Ishikawa (cell line): Measurements from ENCODE around the gene GPR150.

Experiments
- CEBPB ChIP-seq: IDR thresholded peaks from 2 replicates; pipeline ENCODE4 v1.6.1; 2012
- EGR1 ChIP-seq: IDR thresholded peaks from 2 replicates; pipeline ENCODE4 v1.6.1; 2012
- EP300 ChIP-seq: IDR thresholded peaks from 2 replicates; pipeline ENCODE4 v1.6.1; 2012; ENCODE audit warnings: borderline replicate concordance
- FOXM1 ChIP-seq: IDR thresholded peaks from 2 replicates; pipeline ENCODE4 v1.6.1; 2012; ENCODE audit warnings: low read depth, borderline replicate concordance
- MAX ChIP-seq: IDR thresholded peaks from 2 replicates; pipeline ENCODE4 v1.6.1; 2012
- NFIC ChIP-seq: IDR thresholded peaks from 2 replicates; pipeline ENCODE4 v1.6.1; 2012
- RAD21 ChIP-seq: IDR thresholded peaks from 2 replicates; pipeline ENCODE4 v1.6.1; 2012; ENCODE audit warnings: low read depth
- REST ChIP-seq: IDR thresholded peaks from 2 replicates; pipeline ENCODE4 v1.6.1; 2012; ENCODE audit warnings: low read depth, mild to moderate bottlenecking
- TAF1 ChIP-seq: IDR thresholded peaks from 2 replicates; pipeline ENCODE4 v1.6.1; 2012; ENCODE audit warnings: low read depth, mild to moderate bottlenecking
- TCF12 ChIP-seq: IDR thresholded peaks from 2 replicates; pipeline ENCODE4 v1.6.1; 2012; ENCODE audit warnings: low read depth
- TEAD4 ChIP-seq: IDR thresholded peaks from 2 replicates; pipeline ENCODE4 v1.6.1; 2012
- YY1 ChIP-seq: IDR thresholded peaks from 2 replicates; pipeline ENCODE4 v1.6.1; 2012; ENCODE audit warnings: low read depth
- ZBTB7A ChIP-seq: IDR thresholded peaks from 2 replicates; pipeline ENCODE4 v1.6.1; 2012; ENCODE audit warnings: low read depth

- TF ChIP-seq TAF1: no peak
- TF ChIP-seq FOXM1: no peak
- TF ChIP-seq EGR1: no peak
- TF ChIP-seq TEAD4: no peak
- no peak for TF ChIP-seq RAD21
- TF ChIP-seq MAX: no peak
- no peak for TF ChIP-seq CEBPB
- TF ChIP-seq EP300: no peak
- TF ChIP-seq NFIC: no peak
- no peak for TF ChIP-seq ZBTB7A
- TF ChIP-seq TCF12: no peak
- TF ChIP-seq YY1: no peak
- TF ChIP-seq REST: no peak
Measured at GRCh38 chr5:95652849-95653248, 33.0 kb downstream of the GPR150 start.
